ENCODE measurements around the gene LRRC3C. TPM values are rescaled to one million over a fixed set of nuclear protein-coding genes. Genes with fewer than 3 reads are reported as not detected.

Gene LRRC3C
- total RNA-seq, 1 donor from 2014 or later: not detected

DNA sequence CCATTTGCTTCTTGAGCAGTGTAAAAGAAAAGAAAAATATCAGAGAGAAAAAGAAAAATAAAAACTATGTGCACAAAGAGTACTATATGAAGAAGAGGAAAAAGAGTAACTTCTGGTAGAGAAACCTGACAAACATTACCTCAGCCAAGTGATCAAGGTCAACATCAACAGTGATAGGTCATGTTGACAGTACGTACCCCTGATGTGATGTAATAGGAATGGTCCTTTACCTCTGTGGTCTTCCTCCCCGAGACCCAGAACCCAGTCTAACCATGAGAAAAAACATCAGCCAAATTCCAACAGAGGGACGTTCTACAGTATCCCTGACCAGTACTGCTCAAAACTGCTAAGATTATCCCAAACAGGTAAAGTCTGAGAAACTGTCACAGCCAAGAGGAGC is 13.5 kb upstream of the LRRC3C start:
- peaks cover 3% of the 10 kb centered on the region for H3K9me3 Mint-ChIP-seq (ENCODE audit: low read depth)
- TF ChIP-seq, protein P1, sequence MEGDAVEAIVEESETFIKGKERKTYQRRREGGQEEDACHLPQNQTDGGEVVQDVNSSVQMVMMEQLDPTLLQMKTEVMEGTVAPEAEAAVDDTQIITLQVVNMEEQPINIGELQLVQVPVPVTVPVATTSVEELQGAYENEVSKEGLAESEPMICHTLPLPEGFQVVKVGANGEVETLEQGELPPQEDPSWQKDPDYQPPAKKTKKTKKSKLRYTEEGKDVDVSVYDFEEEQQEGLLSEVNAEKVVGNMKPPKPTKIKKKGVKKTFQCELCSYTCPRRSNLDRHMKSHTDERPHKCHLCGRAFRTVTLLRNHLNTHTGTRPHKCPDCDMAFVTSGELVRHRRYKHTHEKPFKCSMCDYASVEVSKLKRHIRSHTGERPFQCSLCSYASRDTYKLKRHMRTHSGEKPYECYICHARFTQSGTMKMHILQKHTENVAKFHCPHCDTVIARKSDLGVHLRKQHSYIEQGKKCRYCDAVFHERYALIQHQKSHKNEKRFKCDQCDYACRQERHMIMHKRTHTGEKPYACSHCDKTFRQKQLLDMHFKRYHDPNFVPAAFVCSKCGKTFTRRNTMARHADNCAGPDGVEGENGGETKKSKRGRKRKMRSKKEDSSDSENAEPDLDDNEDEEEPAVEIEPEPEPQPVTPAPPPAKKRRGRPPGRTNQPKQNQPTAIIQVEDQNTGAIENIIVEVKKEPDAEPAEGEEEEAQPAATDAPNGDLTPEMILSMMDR (IDR thresholded peaks at IDR 0.05; ENCODE audit: unreplicated experiment): no peak
- H3K27ac Mint-ChIP-seq: no peak overlapping the region
- DNase-seq (ENCODE audit: low spot score, unreplicated experiment): no peak
- no peaks in the 10 kb centered on the region for H3K27me3 Mint-ChIP-seq
- peaks cover 13% of the 10 kb centered on the region for H3K36me3 Mint-ChIP-seq (ENCODE audit: insufficient read depth)
- peaks cover 2% of the 10 kb centered on the region for H3K4me1 Mint-ChIP-seq (ENCODE audit: low read depth)
- no peak overlapping the region for H3K4me3 Mint-ChIP-seq (ENCODE audit: low read depth)

DNA sequence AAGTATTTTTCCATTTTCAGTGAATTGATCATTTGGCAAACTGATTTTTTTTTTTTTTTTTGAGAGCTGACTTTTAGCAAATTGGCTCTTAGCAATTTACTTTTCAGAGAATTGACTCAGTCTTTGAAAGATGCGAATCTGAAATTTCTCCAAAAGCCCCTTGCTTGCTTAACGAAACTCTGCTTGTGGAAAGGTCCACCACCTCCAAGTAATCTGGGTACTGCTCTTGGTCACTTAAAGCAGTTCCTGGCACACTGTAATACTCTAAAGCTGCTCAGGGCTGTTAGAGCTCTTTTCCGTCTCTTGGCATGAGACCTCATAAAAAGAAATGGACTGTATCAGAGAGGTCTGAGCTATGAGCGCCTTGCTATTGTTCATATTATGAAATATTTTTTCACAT is 12.0 kb upstream of the LRRC3C start:
- Mint-ChIP-seq H3K9me3 (ENCODE audit: low read depth) (peaks cover 3% of the 10 kb centered on the region), H3K27me3 (no peaks in the 10 kb centered on the region), H3K36me3 (ENCODE audit: insufficient read depth) (peaks cover 17% of the 10 kb centered on the region), H3K4me1 (ENCODE audit: low read depth) (peaks cover 2% of the 10 kb centered on the region), H3K27ac (no peak overlapping the region), H3K4me3 (ENCODE audit: low read depth) (no peak overlapping the region)
- TF ChIP-seq, protein P1 (IDR thresholded peaks at IDR 0.05; ENCODE audit: unreplicated experiment): no peak
- no peak for DNase-seq (ENCODE audit: low spot score, unreplicated experiment)

DNA sequence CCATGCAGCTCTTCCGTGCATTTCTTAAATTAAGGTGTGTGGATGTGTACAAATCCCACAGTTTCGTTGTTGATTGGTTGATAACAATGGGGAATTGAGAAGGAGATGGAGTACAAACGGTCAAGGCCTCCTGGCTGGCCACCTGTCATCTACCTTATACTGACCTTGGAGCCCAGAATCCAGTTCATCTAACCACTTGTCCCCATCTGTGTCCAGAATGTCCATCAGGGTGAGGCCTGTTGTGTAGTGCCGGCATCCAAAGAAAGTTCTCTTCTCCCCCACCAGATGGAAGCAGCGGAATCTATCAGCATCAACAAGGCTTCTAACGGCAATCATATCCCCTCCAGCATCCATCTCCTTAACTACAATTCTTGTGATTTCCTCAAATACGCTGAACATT is 10.6 kb upstream of the LRRC3C start:
- Mint-ChIP-seq H3K9me3 (ENCODE audit: low read depth) (peaks cover 3% of the 10 kb centered on the region), H3K36me3 (ENCODE audit: insufficient read depth) (peaks cover 15% of the 10 kb centered on the region), H3K4me3 (ENCODE audit: low read depth) (no peak overlapping the region), H3K27me3 (no peaks in the 10 kb centered on the region), H3K27ac (no peak overlapping the region), H3K4me1 (ENCODE audit: low read depth) (peaks cover 2% of the 10 kb centered on the region)
- no peak for DNase-seq (ENCODE audit: low spot score, unreplicated experiment)
- TF ChIP-seq, protein P1 (IDR thresholded peaks at IDR 0.05; ENCODE audit: unreplicated experiment): no peak

GRCh38 chr17:39919087-39919683 is 8.3 kb upstream of the LRRC3C start:
- no peak overlapping the region for H3K4me3 Mint-ChIP-seq (ENCODE audit: low read depth)

GRCh38 chr17:39920218-39921210 is 7.0 kb upstream of the LRRC3C start:
- H3K27me3 Mint-ChIP-seq: no peaks in the 10 kb centered on the region
- H3K27ac Mint-ChIP-seq: no peak overlapping the region
- no peak for DNase-seq (ENCODE audit: low spot score, unreplicated experiment)
- peaks cover 3% of the 10 kb centered on the region for H3K9me3 Mint-ChIP-seq (ENCODE audit: low read depth)
- H3K36me3 Mint-ChIP-seq (ENCODE audit: insufficient read depth): peaks cover 13% of the 10 kb centered on the region
- peaks cover 18% of the 10 kb centered on the region for H3K4me1 Mint-ChIP-seq (ENCODE audit: low read depth)
- H3K4me3 Mint-ChIP-seq (ENCODE audit: low read depth): no peak overlapping the region
- TF ChIP-seq, protein P1 (IDR thresholded peaks at IDR 0.05; ENCODE audit: unreplicated experiment): no peak

More at GRCh38 chr17:39919087-39919683, 8.3 kb upstream of the LRRC3C start:
- Mint-ChIP-seq H3K27ac (peak overlapping the region; percentile 49), H3K27me3 (no peaks in the 10 kb centered on the region), H3K9me3 (ENCODE audit: low read depth) (peaks cover 3% of the 10 kb centered on the region), H3K4me1 (ENCODE audit: low read depth) (peaks cover 4% of the 10 kb centered on the region), H3K36me3 (ENCODE audit: insufficient read depth) (peaks cover 14% of the 10 kb centered on the region)
- TF ChIP-seq, protein P1 (IDR thresholded peaks at IDR 0.05; ENCODE audit: unreplicated experiment): no peak
- DNase-seq (ENCODE audit: low spot score, unreplicated experiment): no peak
